ENCODE data around the gene DNAI2.

The DNAI2 gene

DNA sequence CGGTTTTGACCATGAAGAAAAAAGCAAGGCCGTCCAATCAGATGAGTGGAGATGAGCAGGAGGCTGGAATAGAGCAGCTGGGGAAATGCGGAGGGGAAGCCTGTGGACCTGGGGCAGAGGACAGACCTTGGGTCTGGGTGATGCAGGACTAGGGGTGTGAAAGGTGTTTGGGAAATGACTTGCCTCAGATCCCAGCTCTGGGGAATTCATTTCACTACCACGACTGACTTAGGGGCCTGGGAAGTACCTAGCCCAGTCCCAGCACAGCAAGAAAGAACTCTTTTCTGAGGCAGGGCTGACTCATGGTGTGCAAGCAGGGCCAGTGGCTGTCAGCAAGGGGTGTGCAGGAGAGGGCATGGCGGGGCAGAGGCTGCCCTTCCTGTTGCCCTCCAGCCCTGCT, 14.8 kb downstream of the DNAI2 start:
- in situ Hi-C loops (cut with MboI; ENCODE audit: low pct_unique_long_range_greater_than_20kb, low sequenced_read_pairs, unreplicated experiment), result no loop called here
- DNase-seq (ENCODE audit: low spot score), result peak; percentile 65
- TF ChIP-seq, protein P1, sequence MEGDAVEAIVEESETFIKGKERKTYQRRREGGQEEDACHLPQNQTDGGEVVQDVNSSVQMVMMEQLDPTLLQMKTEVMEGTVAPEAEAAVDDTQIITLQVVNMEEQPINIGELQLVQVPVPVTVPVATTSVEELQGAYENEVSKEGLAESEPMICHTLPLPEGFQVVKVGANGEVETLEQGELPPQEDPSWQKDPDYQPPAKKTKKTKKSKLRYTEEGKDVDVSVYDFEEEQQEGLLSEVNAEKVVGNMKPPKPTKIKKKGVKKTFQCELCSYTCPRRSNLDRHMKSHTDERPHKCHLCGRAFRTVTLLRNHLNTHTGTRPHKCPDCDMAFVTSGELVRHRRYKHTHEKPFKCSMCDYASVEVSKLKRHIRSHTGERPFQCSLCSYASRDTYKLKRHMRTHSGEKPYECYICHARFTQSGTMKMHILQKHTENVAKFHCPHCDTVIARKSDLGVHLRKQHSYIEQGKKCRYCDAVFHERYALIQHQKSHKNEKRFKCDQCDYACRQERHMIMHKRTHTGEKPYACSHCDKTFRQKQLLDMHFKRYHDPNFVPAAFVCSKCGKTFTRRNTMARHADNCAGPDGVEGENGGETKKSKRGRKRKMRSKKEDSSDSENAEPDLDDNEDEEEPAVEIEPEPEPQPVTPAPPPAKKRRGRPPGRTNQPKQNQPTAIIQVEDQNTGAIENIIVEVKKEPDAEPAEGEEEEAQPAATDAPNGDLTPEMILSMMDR (IDR thresholded peaks at IDR 0.05; ENCODE audit: extremely low read depth, insufficient read depth, missing control alignments), result no peak

DNA sequence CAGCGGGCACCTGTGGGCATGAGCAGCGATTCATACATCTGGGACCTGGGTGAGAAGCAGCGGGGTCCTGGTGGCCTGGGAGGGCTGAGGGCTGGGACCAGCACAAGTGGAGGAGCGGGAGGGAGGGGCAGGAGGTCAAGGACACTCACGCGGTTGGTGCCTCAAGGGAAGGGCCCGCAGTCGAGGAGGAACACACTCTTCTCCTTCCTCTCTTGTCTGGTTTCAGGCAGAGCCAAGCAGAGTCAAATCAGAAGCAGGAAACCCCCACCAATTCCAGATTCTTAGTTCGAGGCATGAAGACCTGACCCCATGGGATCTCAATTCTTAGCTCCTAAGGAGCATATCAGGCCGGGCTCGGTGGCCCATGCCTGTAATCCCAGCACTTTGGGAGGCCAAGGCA, 15.7 kb downstream of the DNAI2 start:
- in situ Hi-C loops (cut with MboI; ENCODE audit: low pct_unique_long_range_greater_than_20kb, low sequenced_read_pairs, unreplicated experiment), result no loop called here
- TF ChIP-seq, protein P1 (IDR thresholded peaks at IDR 0.05; ENCODE audit: extremely low read depth, insufficient read depth, missing control alignments), result no peak
- no peak for DNase-seq (ENCODE audit: low spot score)

DNA sequence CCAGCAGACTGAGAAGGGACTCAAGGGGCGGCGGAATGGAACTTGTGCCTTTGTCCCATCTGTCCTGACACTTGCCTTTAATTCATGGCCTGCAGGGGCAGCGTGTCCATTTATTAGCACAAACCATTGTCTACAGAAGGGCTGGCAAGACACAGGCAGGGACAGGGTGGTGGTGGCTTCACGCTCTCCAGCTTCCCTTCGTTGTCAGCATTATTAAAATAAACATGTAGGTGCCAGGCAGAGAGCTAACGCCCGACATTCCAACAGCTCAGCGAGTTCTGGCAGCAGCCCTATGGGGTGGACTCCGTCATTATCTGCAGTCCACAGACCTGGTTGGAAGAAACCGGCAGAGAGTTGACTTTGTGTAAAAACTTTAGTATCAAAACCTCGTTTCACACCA, 16.3 kb downstream of the DNAI2 start:
- DNase-seq (ENCODE audit: low spot score), result no peak
- TF ChIP-seq, protein P1 (IDR thresholded peaks at IDR 0.05; ENCODE audit: extremely low read depth, insufficient read depth, missing control alignments), result no peak
- in situ Hi-C loops (cut with MboI; ENCODE audit: low pct_unique_long_range_greater_than_20kb, low sequenced_read_pairs, unreplicated experiment), result no loop called here

DNA sequence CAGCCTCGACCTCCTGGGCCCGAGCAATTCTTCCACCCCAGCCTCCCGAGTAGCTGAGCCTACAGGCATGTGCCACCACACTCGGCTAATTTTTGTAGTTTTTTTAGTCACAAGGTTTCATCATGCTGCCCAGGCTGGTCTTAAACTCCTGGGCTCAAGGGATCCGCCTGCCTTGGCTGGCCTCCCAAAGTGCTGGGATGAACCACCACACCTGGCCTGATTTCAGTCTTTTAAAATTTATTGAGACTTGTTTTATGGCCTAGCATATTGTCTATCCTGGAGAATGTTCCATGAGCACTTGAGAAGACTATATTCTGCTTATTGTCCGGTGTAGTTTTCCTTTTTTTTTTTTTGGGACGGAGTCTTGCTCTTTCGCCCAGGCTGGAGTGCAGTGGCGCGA, 18.5 kb downstream of the DNAI2 start:
- in situ Hi-C loops (cut with MboI; ENCODE audit: low pct_unique_long_range_greater_than_20kb, low sequenced_read_pairs, unreplicated experiment), result no loop called here
- no peak for DNase-seq (ENCODE audit: low spot score)
- TF ChIP-seq, protein P1 (IDR thresholded peaks at IDR 0.05; ENCODE audit: extremely low read depth, insufficient read depth, missing control alignments), result no peak

DNA sequence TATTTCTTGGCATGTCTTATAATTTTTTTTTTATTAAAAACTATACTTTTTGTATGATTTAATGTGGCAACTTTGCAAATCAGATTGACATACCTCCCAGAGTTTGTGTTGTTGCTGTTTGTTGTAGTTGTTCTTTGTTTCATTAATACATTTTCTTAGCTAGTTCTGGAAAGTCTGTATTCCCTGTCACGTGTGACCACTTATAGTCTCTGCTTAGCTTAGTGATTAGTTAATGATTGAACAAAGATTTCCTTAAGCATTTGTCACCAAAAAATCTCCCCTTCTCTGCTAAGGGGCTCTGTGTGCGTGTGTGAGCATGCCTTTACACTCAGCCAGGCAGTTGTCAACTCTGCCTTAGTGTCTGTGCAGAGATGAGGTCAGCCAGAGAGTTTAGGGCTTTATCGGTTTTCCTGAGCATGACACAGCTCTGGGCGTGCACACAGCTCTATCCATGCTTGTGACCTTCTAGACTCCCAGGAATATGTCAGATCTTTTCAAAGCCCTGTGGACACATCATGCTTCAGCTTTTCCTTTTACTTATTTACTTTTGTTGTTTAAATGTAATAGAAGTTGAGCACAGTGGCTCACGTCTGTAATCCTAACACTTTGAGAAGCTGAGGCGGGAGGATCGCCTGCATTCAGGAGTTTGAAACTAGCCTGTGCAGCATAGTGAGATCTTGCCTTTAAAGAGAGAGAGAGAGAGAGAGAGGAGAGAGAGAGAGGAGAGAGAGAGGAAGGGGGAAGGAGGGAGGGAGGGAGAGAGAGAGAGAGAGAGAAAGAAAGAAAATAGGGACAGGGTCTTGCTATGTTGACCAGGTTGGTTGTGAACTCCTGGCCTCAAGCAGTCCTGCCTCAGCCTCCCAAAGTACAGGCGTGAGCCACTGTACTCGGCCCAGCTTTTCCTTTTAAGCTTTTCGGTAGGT, 21.9 kb downstream of the DNAI2 start:
- DNase-seq (ENCODE audit: low spot score), result no peak
- TF ChIP-seq, protein P1 (IDR thresholded peaks at IDR 0.05; ENCODE audit: extremely low read depth, insufficient read depth, missing control alignments), result no peak
- in situ Hi-C loops (cut with MboI; ENCODE audit: low pct_unique_long_range_greater_than_20kb, low sequenced_read_pairs, unreplicated experiment), result no loop called here

DNA sequence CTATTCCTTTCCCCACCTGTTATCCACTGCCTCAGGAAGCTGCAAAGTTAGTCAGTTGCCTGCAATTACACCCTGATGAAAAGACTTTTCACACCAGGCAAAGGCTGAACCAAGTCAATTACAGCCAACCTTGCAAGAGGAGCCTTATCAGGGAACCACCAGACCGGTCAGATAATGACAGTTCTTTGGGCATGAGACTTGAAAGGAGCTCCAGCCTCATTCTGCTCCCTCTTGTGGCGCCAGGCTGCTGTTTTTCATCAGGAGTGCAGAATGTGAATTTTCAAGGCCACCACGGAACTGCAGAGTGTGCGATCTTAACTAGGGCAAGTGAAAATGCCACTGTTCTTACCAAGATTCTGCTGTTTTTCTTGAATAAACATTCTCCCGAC, 22.5 kb downstream of the DNAI2 start:
- DNase-seq (ENCODE audit: low spot score), result no peak
- in situ Hi-C loops (cut with MboI; ENCODE audit: low pct_unique_long_range_greater_than_20kb, low sequenced_read_pairs, unreplicated experiment), result no loop called here
- TF ChIP-seq, protein P1 (IDR thresholded peaks at IDR 0.05; ENCODE audit: extremely low read depth, insufficient read depth, missing control alignments), result peak; percentile 57

All from GM13977 (cell line).